GM12874 (cell line): ENCODE data around the gene SHOC2.

Experiments
- CTCF ChIP-seq: IDR thresholded peaks from 2 replicates; pipeline ENCODE4 v1.5.1; 2011; ENCODE audit warnings: low read depth, mild to moderate bottlenecking, control low read depth, low read length, moderate library complexity; ENCODE audit not compliant: insufficient read depth

The SHOC2 gene

GRCh38 chr10:110967009-110967630 is 47.7 kb downstream of the SHOC2 start:
- TF ChIP-seq CTCF: no peak

- TF ChIP-seq CTCF: no peak
Measured at GRCh38 chr10:110967645-110968044, 48.2 kb downstream of the SHOC2 start.

- TF ChIP-seq CTCF: no peak
Measured at GRCh38 chr10:110969183-110969582, 49.8 kb downstream of the SHOC2 start.

- no peak for TF ChIP-seq CTCF
Measured at GRCh38 chr10:110971638-110972037, 52.2 kb downstream of the SHOC2 start.

- no peak for TF ChIP-seq CTCF
Measured at GRCh38 chr10:110972231-110973134, 53.1 kb downstream of the SHOC2 start.

GRCh38 chr10:110973400-110973799 is 54.0 kb downstream of the SHOC2 start:
- TF ChIP-seq CTCF: no peak

GRCh38 chr10:110976577-110976976 is 57.2 kb downstream of the SHOC2 start:
- no peak for TF ChIP-seq CTCF
